ENCODE results near the gene SHROOM3.
"Not testable (repeated sequence)": the region's sequence is repeated elsewhere in the genome, so short reads cannot be mapped to it uniquely, and the experiment has no call there.

SHROOM3 gene

GRCh38 chr4:76443376-76443775, 8.3 kb downstream of the SHROOM3 start:
- in situ Hi-C loops (cut with MboI; ENCODE audit: low sequenced_read_pairs): no loop called here

- in situ Hi-C loops (cut with MboI; ENCODE audit: low sequenced_read_pairs): no loop called here
These were observed 10.9 kb downstream of the SHROOM3 start for GRCh38 chr4:76445911-76446310.

GRCh38 chr4:76447393-76447851, 12.4 kb downstream of the SHROOM3 start:
- in situ Hi-C loops (cut with MboI; ENCODE audit: low sequenced_read_pairs): no loop called here

- in situ Hi-C loops (cut with MboI; ENCODE audit: low sequenced_read_pairs): no loop called here
These were observed 13.2 kb downstream of the SHROOM3 start for GRCh38 chr4:76448211-76448610.

- in situ Hi-C loops (cut with MboI; ENCODE audit: low sequenced_read_pairs): no loop called here
These were observed 14.3 kb downstream of the SHROOM3 start for GRCh38 chr4:76449362-76449767.

- in situ Hi-C loops (cut with MboI; ENCODE audit: low sequenced_read_pairs): no loop called here
These were observed 14.8 kb downstream of the SHROOM3 start for GRCh38 chr4:76449833-76450232.

- in situ Hi-C loops (cut with MboI; ENCODE audit: low sequenced_read_pairs): no loop called here
These were observed 18.2 kb downstream of the SHROOM3 start for GRCh38 chr4:76453232-76453631.

GRCh38 chr4:76454073-76454472, 19.0 kb downstream of the SHROOM3 start:
- in situ Hi-C loops (cut with MboI; ENCODE audit: low sequenced_read_pairs): not testable (repeated sequence)

GRCh38 chr4:76457885-76458284, 22.9 kb downstream of the SHROOM3 start:
- in situ Hi-C loops (cut with MboI; ENCODE audit: low sequenced_read_pairs): no loop called here

- in situ Hi-C loops (cut with MboI; ENCODE audit: low sequenced_read_pairs): no loop called here
These were observed 23.3 kb downstream of the SHROOM3 start for GRCh38 chr4:76458297-76458696.

- in situ Hi-C loops (cut with MboI; ENCODE audit: low sequenced_read_pairs): no loop called here
These were observed 23.8 kb downstream of the SHROOM3 start for GRCh38 chr4:76458825-76459224.

GRCh38 chr4:76459291-76459723, 24.3 kb downstream of the SHROOM3 start:
- in situ Hi-C loops (cut with MboI; ENCODE audit: low sequenced_read_pairs): no loop called here

- in situ Hi-C loops (cut with MboI; ENCODE audit: low sequenced_read_pairs): no loop called here
These were observed 28.5 kb downstream of the SHROOM3 start for GRCh38 chr4:76463568-76463967.

GRCh38 chr4:76470064-76470463, 35.0 kb downstream of the SHROOM3 start:
- in situ Hi-C loops (cut with MboI; ENCODE audit: low sequenced_read_pairs): no loop called here

- in situ Hi-C loops (cut with MboI; ENCODE audit: low sequenced_read_pairs): no loop called here
These were observed 35.5 kb downstream of the SHROOM3 start for GRCh38 chr4:76470532-76470931.

GRCh38 chr4:76476571-76476970, 41.5 kb downstream of the SHROOM3 start:
- in situ Hi-C loops (cut with MboI; ENCODE audit: low sequenced_read_pairs): no loop called here

- in situ Hi-C loops (cut with MboI; ENCODE audit: low sequenced_read_pairs): no loop called here
These were observed 49.6 kb downstream of the SHROOM3 start for GRCh38 chr4:76484654-76485053.

GRCh38 chr4:76485450-76485849, 50.4 kb downstream of the SHROOM3 start:
- in situ Hi-C loops (cut with MboI; ENCODE audit: low sequenced_read_pairs): no loop called here

- in situ Hi-C loops (cut with MboI; ENCODE audit: low sequenced_read_pairs): no loop called here
These were observed 51.7 kb downstream of the SHROOM3 start for GRCh38 chr4:76486588-76487276.

GRCh38 chr4:76487621-76488020, 52.6 kb downstream of the SHROOM3 start:
- in situ Hi-C loops (cut with MboI; ENCODE audit: low sequenced_read_pairs): no loop called here

GRCh38 chr4:76488455-76488854, 53.4 kb downstream of the SHROOM3 start:
- in situ Hi-C loops (cut with MboI; ENCODE audit: low sequenced_read_pairs): no loop called here

- in situ Hi-C loops (cut with MboI; ENCODE audit: low sequenced_read_pairs): no loop called here
These were observed 54.1 kb downstream of the SHROOM3 start for GRCh38 chr4:76488888-76489685.

Measured in HL-60/S4 treated with retinoic acid at 250 ng/mL for 4 days and 3 days (cell line).